Prostate gland (tissue), 2 donors: ENCODE results near the gene RCN1.

ENCODE experiments used
- POLR2A ChIP-seq: fragments of 450-650 bp; IDR thresholded peaks from one replicate; pipeline ENCODE4 v1.6.1; 2016; ENCODE audit warnings: antibody characterized with exemption, mild to moderate bottlenecking
- TF ChIP-seq, protein P1 (sequence below), 4 experiments: fragments of 200-600 bp in 2 of 4; fragments of 450-650 bp in 2 of 4; sonication (generic) in 2 of 4; IDR thresholded peaks; 1 replicate in 3 of 4; 2 replicates in 1 of 4; pipeline ENCODE4 v1.5.1; 2016 to 2019; ENCODE audit warnings: antibody characterized with exemption in 4 of 4, mild to moderate bottlenecking in 2 of 4, moderate library complexity in 2 of 4

DNA sequence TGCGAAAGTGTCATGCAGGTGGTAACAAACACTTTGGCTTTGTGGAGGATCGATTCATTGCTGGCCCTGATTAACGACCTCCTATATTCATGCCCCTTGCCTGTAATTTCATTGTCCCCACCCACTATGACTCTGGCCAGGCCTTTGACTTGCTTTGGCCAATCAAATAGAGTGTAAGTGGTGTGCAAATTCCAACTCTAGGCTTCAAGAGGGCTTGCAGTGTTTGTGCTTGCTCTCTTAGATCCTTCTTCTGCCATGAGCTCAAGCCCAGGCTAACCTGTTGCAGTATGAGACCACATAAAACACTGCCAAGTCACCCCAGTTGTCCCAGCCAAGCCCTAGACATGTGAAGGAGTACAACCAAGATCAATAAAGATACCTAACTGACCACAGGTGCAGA is 48.0 kb downstream of the RCN1 start:
- TF ChIP-seq, protein P1, sequence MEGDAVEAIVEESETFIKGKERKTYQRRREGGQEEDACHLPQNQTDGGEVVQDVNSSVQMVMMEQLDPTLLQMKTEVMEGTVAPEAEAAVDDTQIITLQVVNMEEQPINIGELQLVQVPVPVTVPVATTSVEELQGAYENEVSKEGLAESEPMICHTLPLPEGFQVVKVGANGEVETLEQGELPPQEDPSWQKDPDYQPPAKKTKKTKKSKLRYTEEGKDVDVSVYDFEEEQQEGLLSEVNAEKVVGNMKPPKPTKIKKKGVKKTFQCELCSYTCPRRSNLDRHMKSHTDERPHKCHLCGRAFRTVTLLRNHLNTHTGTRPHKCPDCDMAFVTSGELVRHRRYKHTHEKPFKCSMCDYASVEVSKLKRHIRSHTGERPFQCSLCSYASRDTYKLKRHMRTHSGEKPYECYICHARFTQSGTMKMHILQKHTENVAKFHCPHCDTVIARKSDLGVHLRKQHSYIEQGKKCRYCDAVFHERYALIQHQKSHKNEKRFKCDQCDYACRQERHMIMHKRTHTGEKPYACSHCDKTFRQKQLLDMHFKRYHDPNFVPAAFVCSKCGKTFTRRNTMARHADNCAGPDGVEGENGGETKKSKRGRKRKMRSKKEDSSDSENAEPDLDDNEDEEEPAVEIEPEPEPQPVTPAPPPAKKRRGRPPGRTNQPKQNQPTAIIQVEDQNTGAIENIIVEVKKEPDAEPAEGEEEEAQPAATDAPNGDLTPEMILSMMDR (IDR thresholded peaks at IDR 0.05) = no peak
- TF ChIP-seq POLR2A = no peak
